CD4-positive, alpha-beta T cell (primary cell): ENCODE measurements around the gene ZNF518A. TPM values are rescaled to one million over a fixed set of nuclear protein-coding genes. Genes with fewer than 3 reads are reported as not detected.

Experiments
- ATAC-seq: fragments of 200-7000 bp; cut with Tn5 transposase; one replicate; pipeline ENCODE4 v1.10.0; 2022; ENCODE audit warnings: mild to moderate bottlenecking; ENCODE audit not compliant: poor library complexity
- CTCF ChIA-PET: fragments of 350-600 bp; sonication (Branson Sonifier 250); formaldehyde crosslinking; loops from one replicate; lab custom pipeline; 2021; ENCODE audit warnings: antibody characterized with exemption, inconsistent platforms; lab: Charles Lee
- POLR2A ChIA-PET: fragments of 350-600 bp; sonication (Branson Sonifier 250); formaldehyde crosslinking; loops from one replicate; lab custom pipeline; 2021; ENCODE audit warnings: antibody characterized with exemption, inconsistent platforms; lab: Charles Lee
- DNase-seq, 14 experiments: peaks; one replicate each; pipeline ENCODE4 v3.0.0-alpha.2; 2013 to 2020; ENCODE audit warnings: mixed read lengths in 2 of 14
- H3K27ac ChIP-seq, 2 donors: one replicate each; pipeline versions ENCODE4 v1.5.1 to v1.7.0; 2013; ENCODE audit warnings: low read length in 2 of 2, low read depth in 1 of 2, mild to moderate bottlenecking in 1 of 2
- H3K27me3 ChIP-seq, 2 experiments: 1 replicate in 1 of 2; 2 replicates in 1 of 2; pipeline versions ENCODE4 v1.6.1 to v1.7.0; 2013; ENCODE audit warnings: low read length in 2 of 2, control low read depth in 1 of 2, mild to moderate bottlenecking in 1 of 2, moderate library complexity in 1 of 2; ENCODE audit not compliant: insufficient read depth in 2 of 2, control insufficient read depth in 1 of 2
- H3K36me3 ChIP-seq: one replicate; pipeline ENCODE4 v1.6.1; 2013; ENCODE audit warnings: low read length, control low read depth; ENCODE audit not compliant: insufficient read depth
- H3K4me1 ChIP-seq: one replicate; pipeline ENCODE4 v1.6.1; 2013; ENCODE audit warnings: low read length, control low read depth; ENCODE audit not compliant: insufficient read depth
- H3K4me3 ChIP-seq: one replicate; pipeline ENCODE4 v1.5.1; 2013; ENCODE audit warnings: mild to moderate bottlenecking, low read length, moderate library complexity
- H3K9me3 ChIP-seq, 2 experiments: 1 replicate in 1 of 2; 2 replicates in 1 of 2; pipeline versions ENCODE4 v1.6.1 to v1.7.0; 2013; ENCODE audit warnings: low read length in 2 of 2, mild to moderate bottlenecking in 2 of 2, control low read depth in 1 of 2, moderate library complexity in 1 of 2; ENCODE audit not compliant: control insufficient read depth in 1 of 2, insufficient read depth in 1 of 2
- H3K27ac Mint-ChIP-seq: one replicate; pipeline ENCODE4 v1.8.0; 2020; ENCODE audit warnings: mixed read lengths
- H3K27me3 Mint-ChIP-seq: one replicate; pipeline ENCODE4 v1.8.0; 2021; ENCODE audit warnings: mixed read lengths
- H3K36me3 Mint-ChIP-seq: one replicate; pipeline ENCODE4 v1.8.0; 2021; ENCODE audit warnings: low read depth, mixed read lengths
- H3K4me1 Mint-ChIP-seq: one replicate; pipeline ENCODE4 v1.8.0; 2021; ENCODE audit warnings: low read depth, mixed read lengths
- H3K4me3 Mint-ChIP-seq: one replicate; pipeline ENCODE4 v1.8.0; 2020; ENCODE audit warnings: mild to moderate bottlenecking, mixed read lengths
- H3K9me3 Mint-ChIP-seq: one replicate; pipeline ENCODE4 v1.8.0; 2020; ENCODE audit warnings: mixed read lengths
- CTCF ChIP-seq: fragments of 200-600 bp; IDR thresholded peaks from one replicate; pipeline ENCODE4 v1.8.0; 2022; ENCODE audit warnings: antibody characterized with exemption, mild to moderate bottlenecking
- intact Hi-C, 2 experiments: fragments of 100-400 bp; cut with DNase I in 1 of 2; cut with micrococcal nuclease in 1 of 2; formaldehyde crosslinking; loops; one replicate each; pipeline versions ENCODE4 v1.15.1 to v1.9.0; 2023 to 2025; cut with DNase I, micrococcal nuclease
- total RNA-seq, 174 experiments: library from RNA in 2 of 174; stranded (reverse) in 2 of 174; gene quantifications; one replicate each; pipeline ENCODE4 v1.2.3 and lab custom pipeline; 2021 to 2026

Gene ZNF518A
- total RNA-seq, 2 experiments from 2014 or later = 7.4 to 7.9 TPM

GRCh38 chr10:96124230-96125141 is 5.6 kb upstream of the ZNF518A start:
- H3K9me3 ChIP-seq = peaks cover 0 to 10% of the 10 kb centered on the region in 2 experiments
- no peak overlapping the region for H3K27ac ChIP-seq
- H3K4me1 Mint-ChIP-seq = no peaks in the 10 kb centered on the region
- no peak for TF ChIP-seq CTCF
- no peak overlapping the region for H3K4me3 Mint-ChIP-seq
- peaks cover 12% of the 10 kb centered on the region for H3K36me3 Mint-ChIP-seq
- ChIA-PET POLR2A (no interaction called here), CTCF (no interaction called here)
- H3K27me3 Mint-ChIP-seq = peaks cover 99% of the 10 kb centered on the region
- peaks cover 12% of the 10 kb centered on the region for H3K9me3 Mint-ChIP-seq
- H3K27me3 ChIP-seq = peaks cover 22 to 63% of the 10 kb centered on the region in 2 experiments
- H3K4me1 ChIP-seq = peaks cover 4% of the 10 kb centered on the region
- no peak overlapping the region for H3K27ac Mint-ChIP-seq
- DNase-seq (peak in 1 of 14 experiments; percentile 10), ATAC-seq (no peak)
- no peak overlapping the region for H3K4me3 ChIP-seq
- H3K36me3 ChIP-seq = no peaks in the 10 kb centered on the region
- intact Hi-C loops = loop anchor here in 1 of 2 experiments (5.0 to 10.0 kb wide), 2 partner anchors 220 to 463 kb away; partner anchors contain the start of genes CC2D2B and TM9SF3

DNA sequence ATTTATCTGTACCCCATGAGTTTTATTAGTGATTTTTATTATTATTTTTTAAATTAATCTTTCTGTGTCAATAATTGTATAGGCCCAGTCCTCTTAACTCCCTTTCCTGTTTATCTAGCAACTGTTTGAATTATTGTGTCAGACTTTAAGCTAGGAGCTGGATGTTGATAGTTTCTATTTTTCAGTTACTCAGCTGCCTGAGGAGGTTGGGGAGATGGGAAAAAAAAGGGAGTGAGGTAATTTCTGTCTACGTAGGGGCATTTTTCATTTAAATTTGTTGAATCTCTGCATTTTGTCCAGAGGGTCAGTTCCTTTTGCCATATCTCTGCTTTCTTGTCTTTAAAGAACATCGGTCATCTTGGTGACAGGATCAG is 5.0 kb upstream of the ZNF518A start:
- no peak overlapping the region for H3K4me3 ChIP-seq
- H3K9me3 ChIP-seq = peaks cover 0 to 14% of the 10 kb centered on the region in 2 experiments
- DNase-seq (no peak), ATAC-seq (no peak)
- intact Hi-C loops = loop anchor here in 1 of 2 experiments (5.0 to 10.0 kb wide), 2 partner anchors 220 to 462 kb away; partner anchors contain the start of genes CC2D2B and TM9SF3
- H3K4me3 Mint-ChIP-seq = no peak overlapping the region
- TF ChIP-seq CTCF = no peak
- H3K27ac Mint-ChIP-seq = no peak overlapping the region
- POLR2A ChIA-PET = no interaction called here
- CTCF ChIA-PET = no interaction called here
- peaks cover 12% of the 10 kb centered on the region for H3K9me3 Mint-ChIP-seq
- H3K27me3 Mint-ChIP-seq = peaks cover 99% of the 10 kb centered on the region
- H3K27ac ChIP-seq = no peak overlapping the region
- peaks cover 5% of the 10 kb centered on the region for H3K4me1 Mint-ChIP-seq
- H3K27me3 ChIP-seq = peaks cover 22 to 59% of the 10 kb centered on the region in 2 experiments
- no peaks in the 10 kb centered on the region for H3K36me3 ChIP-seq
- peaks cover 18% of the 10 kb centered on the region for H3K36me3 Mint-ChIP-seq
- peaks cover 7% of the 10 kb centered on the region for H3K4me1 ChIP-seq

DNA sequence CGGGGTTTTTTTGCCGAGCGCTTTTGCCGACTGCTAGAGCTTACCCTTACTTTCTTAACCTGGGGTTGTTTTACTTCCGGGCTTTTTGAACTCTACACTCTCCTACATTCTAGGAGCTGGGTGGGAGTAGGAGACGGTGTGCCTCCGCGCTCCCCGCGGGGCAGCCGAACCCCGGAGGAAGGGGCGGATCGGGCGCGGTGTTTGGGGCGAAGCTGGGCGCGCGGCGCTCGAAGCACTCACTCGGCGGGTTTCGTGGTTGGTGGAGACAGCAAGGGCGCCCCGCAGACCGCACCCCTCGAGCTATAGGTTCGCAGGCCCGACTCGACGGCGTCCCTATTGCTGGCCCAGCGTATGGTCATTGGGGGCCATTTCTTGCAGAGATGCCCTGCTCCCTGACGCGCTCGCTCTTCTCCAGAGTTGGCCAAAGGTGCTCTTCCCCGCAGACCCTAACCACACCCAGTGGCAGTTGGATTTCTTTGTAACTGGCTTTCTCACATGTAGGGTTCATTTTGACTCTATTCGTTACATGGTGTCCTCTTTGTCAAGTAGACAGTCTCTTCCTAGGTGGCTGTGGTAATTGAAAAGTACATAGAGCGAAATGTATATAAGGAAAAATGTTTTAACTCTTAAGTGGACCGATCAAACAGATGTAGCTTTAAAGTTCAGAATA is 364 bp downstream of the ZNF518A start:
- Histone ChIP-seq H3K27ac (peak overlapping the region; percentile 93 to 98), H3K27me3 (peaks cover 6 to 29% of the 10 kb centered on the region in 2 experiments), H3K36me3 (peaks cover 22% of the 10 kb centered on the region), H3K4me3 (peak overlapping the region; percentile 67), H3K4me1 (peaks cover 14% of the 10 kb centered on the region), H3K9me3 (peaks cover 0 to 7% of the 10 kb centered on the region in 2 experiments)
- TF ChIP-seq CTCF = no peak
- H3K4me1 Mint-ChIP-seq = peaks cover 27% of the 10 kb centered on the region
- H3K9me3 Mint-ChIP-seq = peaks cover 12% of the 10 kb centered on the region
- ChIA-PET POLR2A (interaction anchor here (0.6 to 2.4 kb wide), 27 partner anchors 8 to 702 kb away, joined by 3 to 250 read pairs (median 4); partner anchors contain the start of genes CC2D2B, CCNJ, LCOR and TCTN3), CTCF (interaction anchor here (1.1 to 2.4 kb wide), 7 partner anchors 8 to 437 kb away, joined by 3 to 12 read pairs (median 3); partner anchors contain the start of gene TCTN3)
- ATAC-seq (peak; percentile 63), DNase-seq (peak in 11 of 14 experiments; percentile 55 to 90 (median 68))
- H3K27me3 Mint-ChIP-seq = peaks cover 54% of the 10 kb centered on the region
- H3K27ac Mint-ChIP-seq = peak overlapping the region; percentile 99
- peak overlapping the region; percentile 93 for H3K4me3 Mint-ChIP-seq
- intact Hi-C loops = loop anchor here (1.0 to 10.0 kb wide), 7 partner anchors 40 to 568 kb away; partner anchors contain the start of genes CCNJ (in 2 of the 2), TCTN3 (in 2 of the 2) and SORBS1 (in 1 of the 2)
- H3K36me3 Mint-ChIP-seq = peaks cover 69% of the 10 kb centered on the region
